ENCODE measurements around the gene BIK.

BIK gene, protein sequence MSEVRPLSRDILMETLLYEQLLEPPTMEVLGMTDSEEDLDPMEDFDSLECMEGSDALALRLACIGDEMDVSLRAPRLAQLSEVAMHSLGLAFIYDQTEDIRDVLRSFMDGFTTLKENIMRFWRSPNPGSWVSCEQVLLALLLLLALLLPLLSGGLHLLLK

DNA sequence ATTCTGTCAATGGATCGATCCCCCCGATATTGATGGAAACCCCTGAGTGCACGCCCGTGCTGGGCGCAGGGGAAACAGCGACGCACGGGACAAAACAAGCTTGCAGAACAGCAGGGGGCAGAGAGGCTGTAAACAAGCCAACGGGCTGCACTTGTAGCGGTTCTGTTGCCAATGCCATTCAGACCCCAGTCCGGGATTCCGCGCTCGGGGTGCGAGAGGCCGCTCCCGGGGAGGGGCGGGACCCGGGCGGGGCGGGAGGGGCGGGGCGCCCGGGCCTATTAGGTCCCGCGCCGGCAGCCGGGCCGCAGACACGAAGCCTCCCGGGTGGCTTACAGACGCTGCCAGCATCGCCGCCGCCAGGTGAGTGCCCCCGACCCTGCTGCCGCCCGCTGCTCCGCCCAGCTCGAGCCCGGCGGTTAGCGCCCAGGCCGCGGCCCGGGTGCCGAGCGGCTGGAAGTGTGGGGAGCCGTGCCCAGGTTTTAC, at the start of gene BIK:
Gene BIK, plus strand, starts transcription at position 307 of the 483 bp plus-strand sequence. CDS start 13,273 bp downstream, outside the sequence.
- DNase-seq (ENCODE audit: low read depth, low spot score): peak; percentile 38

DNA sequence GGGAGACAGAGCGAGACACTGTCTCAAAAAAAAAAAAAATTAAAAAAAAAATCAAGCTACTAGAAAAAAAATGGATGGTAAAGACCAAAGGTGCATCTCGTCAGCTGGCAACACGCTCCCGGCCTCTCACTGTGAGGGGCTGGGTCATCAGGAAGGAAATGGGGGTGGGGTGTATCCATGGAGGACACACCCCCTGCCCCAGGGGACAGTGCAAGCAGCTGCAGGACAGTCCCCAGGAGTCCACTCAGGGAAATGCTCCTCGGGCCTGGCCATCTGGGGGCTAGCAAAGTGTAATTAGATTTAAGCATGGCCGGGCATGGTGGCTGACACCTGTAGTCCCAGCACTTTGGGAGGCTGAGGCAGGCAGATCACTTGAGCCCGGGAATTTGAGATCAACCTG, 44.4 kb upstream of the BIK start:
- no peak for DNase-seq (ENCODE audit: low read depth, low spot score)

DNA sequence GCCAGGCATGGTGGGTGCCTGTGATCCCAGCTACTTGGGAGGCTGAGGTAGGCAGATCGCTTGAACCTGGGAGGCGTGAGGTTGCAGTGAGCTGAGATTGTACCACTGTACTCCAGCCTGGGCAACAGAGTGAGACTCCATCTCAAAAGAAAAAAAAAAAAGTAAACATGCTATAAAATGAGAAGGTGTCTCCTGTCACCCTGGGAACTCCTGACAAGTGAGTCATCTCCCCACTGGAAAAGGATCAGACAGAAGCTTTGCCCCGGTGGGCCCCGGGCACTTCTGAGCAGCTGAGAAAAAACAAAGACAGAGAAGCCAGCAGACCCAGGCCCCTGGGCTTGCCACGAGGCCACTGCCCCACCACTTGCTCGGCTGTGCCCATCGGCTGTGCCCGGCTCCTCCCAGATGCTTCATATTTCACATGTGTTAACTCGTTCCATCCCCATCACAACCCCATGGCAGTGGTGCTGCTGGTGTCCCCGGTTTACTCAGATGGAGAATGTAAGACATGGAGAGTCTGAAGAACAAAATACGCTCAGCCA, 43.6 kb upstream of the BIK start:
- no peak for DNase-seq (ENCODE audit: low read depth, low spot score)

- DNase-seq (ENCODE audit: low read depth, low spot score): no peak
Observed at GRCh38 chr22:43077121-43077877, 33.3 kb upstream of the BIK start.

DNA sequence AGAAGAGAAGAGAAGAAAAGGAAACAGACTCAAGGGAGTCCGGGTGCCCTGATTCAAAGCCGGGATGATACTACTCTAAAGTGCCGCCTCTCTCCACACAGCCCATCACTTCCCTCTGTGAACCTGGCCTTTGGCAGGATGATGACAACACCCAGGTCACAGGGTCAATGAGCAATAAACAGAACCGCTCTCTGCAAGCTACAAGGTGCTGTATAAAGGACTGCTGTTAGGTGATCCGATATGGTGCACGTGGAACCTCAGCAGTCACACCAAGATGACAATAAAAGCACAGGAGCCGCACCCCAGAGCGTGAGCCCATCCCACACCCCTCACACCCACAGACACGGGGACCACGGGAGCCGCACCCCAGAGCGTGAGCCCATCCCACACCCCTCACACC, 32.0 kb upstream of the BIK start:
- DNase-seq (ENCODE audit: low read depth, low spot score): no peak

- no peak for DNase-seq (ENCODE audit: low read depth, low spot score)
Observed at GRCh38 chr22:43079742-43080141, 30.8 kb upstream of the BIK start.

- DNase-seq (ENCODE audit: low read depth, low spot score): no peak
Observed at GRCh38 chr22:43080616-43081015, 29.9 kb upstream of the BIK start.

DNA sequence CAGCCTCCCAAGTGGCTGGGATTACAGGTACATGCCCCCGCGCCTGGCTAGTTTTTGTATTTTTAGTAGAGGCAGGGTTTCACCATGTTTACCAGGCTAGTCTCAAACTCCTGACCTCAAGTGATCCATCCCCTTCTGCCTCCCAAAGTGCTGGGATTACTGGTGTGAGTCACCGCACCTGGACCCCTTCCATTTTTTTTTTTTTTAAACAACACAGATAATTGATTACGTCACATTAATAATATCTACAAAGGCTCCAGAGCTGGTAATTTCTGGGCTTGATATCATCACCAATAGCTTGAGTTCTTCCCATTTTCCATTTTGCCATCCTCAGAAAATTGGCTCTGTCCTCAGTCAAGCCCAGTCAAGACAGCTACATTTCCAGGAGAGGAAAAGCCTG, 28.6 kb upstream of the BIK start:
- no peak for DNase-seq (ENCODE audit: low read depth, low spot score)

DNA sequence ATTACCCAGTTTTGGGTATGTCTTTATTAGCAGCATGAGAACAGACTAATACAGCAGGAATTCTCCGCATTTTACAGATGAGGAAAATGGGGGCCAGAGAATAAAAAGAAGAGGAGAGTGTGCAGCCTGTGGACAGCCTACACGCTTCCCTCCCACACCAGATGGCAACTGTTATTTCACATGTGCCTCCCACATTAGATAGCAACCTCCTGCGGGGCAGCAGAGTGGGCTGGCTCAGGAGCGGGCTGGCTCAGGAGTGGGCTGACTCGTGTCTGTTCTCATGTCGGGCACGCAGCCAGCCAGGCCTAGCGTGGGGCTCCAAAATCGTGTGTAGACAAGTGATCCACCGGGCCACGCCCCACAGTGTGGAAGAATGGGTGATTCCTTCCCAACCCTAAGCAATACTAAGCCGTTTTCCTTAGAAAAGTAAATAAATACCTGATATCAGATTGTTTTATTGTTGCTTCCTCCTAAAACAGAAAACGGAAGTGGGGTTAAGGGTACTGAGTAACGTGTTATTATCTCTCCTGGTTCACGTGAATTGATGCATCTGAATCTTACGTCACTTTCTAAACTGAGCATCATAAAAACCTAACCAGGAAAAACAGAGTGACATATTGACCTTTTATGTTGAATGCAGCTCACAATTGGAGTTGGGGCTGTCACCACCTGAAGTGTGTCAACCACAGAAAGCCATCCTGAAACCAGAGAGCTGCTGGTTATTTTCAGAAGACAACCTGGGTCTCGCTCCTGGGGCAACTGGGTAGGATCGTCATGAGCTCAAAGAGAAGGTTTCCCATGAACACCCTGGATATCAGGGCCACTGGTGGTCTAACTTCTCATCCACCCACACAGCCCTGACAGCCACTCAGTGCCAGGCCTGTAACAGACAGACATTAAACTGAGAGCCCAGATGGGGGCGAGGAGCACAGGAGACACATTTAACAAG, 24.6 kb upstream of the BIK start:
- no peak for DNase-seq (ENCODE audit: low read depth, low spot score)

- no peak for DNase-seq (ENCODE audit: low read depth, low spot score)
Observed at GRCh38 chr22:43088627-43088983, 21.9 kb upstream of the BIK start.

DNA sequence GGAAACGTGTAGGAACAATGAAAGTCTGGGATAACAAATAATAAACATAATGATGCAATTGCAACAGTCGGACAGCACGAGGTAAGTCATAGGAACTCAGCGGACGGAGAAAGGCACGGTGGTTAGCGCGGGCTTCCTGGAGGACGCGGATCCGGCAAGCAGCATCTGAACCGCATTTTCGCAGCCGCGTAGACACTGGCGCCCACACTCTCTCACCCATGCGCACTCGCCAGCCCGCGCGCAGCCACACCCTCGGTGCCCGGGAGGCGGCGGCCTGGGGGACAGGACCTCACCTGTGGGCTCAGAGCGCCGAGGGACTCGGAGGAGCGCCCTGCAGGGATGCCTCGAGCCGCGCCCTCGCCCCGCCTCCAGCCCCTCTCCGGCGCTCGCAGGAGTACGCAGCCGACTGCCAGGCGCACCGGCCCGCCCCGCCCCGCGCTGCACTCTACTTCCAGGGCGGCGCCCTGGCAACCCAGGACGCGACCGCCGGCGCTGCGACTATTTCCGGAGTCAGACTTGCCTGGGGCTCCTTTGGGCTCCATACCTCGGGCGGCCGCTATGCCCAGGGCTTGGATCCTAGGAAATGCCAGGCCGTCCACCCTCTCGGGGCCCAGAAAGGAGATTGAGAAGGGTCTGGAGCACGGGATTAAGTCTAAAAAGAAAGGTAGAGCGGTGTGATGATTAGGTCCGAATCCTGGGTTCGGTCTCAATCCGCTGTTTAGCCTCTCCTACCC, 21.4 kb upstream of the BIK start, which contains the start of gene TTLL1:
Gene TTLL1, minus strand, starts transcription at position 408 of the 734 bp plus-strand sequence. CDS start 13,805 bp downstream, outside the sequence.
- peak; percentile 35 for DNase-seq (ENCODE audit: low read depth, low spot score)

DNA sequence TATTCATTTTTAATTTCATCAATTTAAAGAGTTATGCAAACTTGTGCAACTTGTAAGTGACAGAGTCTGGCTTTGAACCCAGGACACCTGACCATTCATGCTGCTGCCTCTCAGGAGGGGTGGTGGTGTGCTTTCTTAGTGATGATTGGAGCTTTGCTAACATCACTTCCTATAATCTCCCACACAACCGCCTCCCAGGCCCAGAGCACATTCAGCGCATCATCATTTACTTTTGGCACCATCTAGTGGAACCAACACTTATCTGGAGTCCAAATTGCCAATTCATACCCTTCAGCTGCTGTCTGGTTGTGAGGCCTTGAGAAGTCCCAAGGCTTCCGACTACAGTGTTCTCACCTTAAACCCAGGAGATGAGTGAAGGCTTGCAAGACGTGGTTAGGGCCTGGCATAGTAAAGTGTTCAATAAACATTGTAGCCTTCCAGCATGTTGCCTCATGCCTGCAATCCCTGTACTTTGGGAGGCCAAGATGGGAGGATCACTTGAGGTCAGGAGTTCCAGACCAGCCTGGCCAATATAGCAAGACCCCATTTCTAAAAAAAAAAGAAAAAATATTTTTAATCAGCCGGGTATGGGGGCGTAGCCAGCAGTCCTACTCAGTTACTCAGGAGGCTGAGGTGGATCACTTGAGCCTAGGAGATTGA, 20.3 kb upstream of the BIK start:
- DNase-seq (ENCODE audit: low read depth, low spot score): no peak

GRCh38 chr22:43092085-43092484, 18.5 kb upstream of the BIK start:
- DNase-seq (ENCODE audit: low read depth, low spot score): no peak

GRCh38 chr22:43094085-43094484, 16.5 kb upstream of the BIK start:
- DNase-seq (ENCODE audit: low read depth, low spot score): no peak

- no peak for DNase-seq (ENCODE audit: low read depth, low spot score)
Observed at GRCh38 chr22:43094551-43094950, 16.0 kb upstream of the BIK start.

- no peak for DNase-seq (ENCODE audit: low read depth, low spot score)
Observed at GRCh38 chr22:43096420-43096819, 14.1 kb upstream of the BIK start.

DNA sequence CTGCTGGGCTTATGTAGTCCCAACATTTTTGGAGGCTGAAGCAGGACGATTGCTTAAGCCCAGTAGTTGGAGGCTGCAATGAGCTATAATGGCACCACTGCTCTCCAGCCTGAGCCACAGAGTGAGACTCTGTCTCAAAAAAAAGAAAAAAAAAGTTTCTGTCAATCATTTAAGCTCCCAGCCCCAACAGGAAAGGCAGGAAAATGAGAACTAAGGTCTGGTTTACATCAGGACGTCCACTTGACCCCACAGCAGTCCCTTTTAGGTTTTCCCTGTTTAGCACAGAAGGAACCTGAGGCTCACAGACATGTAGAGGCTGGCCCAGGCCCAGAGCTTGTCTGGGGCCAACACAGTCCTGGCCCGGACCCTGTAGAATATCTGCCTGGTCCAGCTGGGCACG, 12.2 kb upstream of the BIK start:
- no peak for DNase-seq (ENCODE audit: low read depth, low spot score)

DNA sequence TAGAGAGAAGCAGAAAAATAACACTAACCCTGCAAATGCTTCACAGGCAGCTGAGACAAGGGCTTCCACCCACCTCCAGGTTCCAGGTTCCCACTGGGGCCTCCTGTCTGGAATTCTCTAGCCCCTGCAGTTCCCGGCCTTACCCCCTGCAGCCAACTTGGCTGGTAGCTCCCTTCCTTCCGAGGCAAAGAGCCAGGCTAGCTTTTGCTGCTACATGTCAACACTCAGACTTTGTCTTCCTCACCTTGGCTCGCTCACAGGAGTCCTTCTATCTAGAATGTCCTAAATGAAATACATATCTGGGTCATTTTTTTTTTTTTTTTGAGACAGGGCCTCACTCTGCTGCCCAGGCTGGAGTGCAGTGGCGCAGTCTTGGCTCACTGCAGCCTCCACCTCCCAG, 11.5 kb upstream of the BIK start:
- DNase-seq (ENCODE audit: low read depth, low spot score): no peak

GRCh38 chr22:43100225-43100624, 10.3 kb upstream of the BIK start:
- DNase-seq (ENCODE audit: low read depth, low spot score): no peak

DNA sequence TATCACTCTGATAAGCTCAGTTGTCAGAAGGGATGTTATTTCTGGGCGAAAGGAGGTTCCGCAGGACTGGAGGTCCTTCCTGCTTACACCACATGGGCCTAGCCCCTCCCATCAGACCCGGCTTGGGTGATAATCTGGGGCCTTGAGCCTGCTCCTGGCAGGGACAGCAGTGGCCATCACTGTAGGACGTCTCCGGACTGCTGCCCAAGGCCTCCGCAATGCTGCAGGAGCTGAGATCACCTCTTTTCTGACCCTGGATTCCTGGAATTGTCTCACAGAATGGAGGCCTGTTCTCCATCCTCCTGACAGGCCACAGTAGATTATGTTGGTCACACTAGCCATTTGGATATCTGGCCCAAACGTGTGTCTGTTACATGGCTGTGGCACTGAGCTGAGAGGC, 9.2 kb upstream of the BIK start:
- no peak for DNase-seq (ENCODE audit: low read depth, low spot score)

Measured in iPS DF 19.7 (cell line).